ENCODE results near the gene PTGDS. TPM values are rescaled to one million over a fixed set of nuclear protein-coding genes. Genes with fewer than 3 reads are reported as not detected.

PTGDS gene
- total and polyA plus RNA-seq, 2 experiments from 2014 or later: 0.25 TPM; not detected in 1

DNA sequence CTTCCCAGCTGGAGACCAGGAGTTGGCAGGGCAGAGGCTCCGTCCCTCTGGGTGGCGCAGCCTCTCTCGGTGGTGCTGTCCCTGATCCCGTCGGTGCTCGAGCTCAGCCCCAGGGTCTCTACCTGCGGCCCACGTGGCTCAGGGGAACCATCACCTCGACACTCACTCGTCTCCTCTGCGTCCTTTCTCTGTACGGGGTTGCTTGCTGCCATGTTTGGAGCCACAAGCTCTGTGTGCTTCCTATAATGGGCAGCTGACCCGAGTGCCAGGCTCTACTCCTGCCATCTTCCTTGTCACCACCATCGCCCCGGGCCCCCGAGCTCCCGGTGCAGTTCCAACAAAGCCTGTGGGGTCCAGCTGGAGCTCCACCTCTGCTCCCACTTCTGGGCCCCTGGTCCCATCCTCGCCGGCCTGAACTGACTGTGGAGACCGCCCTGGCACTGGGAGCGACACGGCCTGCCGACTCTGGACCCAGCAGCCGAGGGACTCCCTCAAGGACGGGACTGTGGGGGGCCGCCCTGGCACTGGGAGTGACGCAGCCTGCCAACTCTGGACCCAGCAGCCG, 37.8 kb upstream of the PTGDS start:
- Histone ChIP-seq H3K4me1 (ENCODE audit: insufficient read depth) (no peaks in the 10 kb centered on the region), H2AFZ (no peak overlapping the region), H3K27ac (no peak overlapping the region), H3K9me3 (ENCODE audit: low read depth) (no peaks in the 10 kb centered on the region), H3K9me2 (ENCODE audit: insufficient read depth) (no peaks in the 10 kb centered on the region), H3K27me3 (replicated peaks; ENCODE audit: insufficient read depth) (no peaks in the 10 kb centered on the region), H3K9ac (no peak overlapping the region), H4K20me1 (ENCODE audit: insufficient read depth) (no peaks in the 10 kb centered on the region), H3K36me3 (ENCODE audit: low read depth) (peaks cover 16% of the 10 kb centered on the region; the same call in 1 of the 2 replicates), H3K4me3 (no peak overlapping the region), H3K79me2 (ENCODE audit: insufficient read depth) (peaks cover 30% of the 10 kb centered on the region), H3K4me2 (ENCODE audit: unreplicated experiment) (no peak overlapping the region), H3F3A (ENCODE audit: insufficient read depth) (peaks cover 16% of the 10 kb centered on the region; the same call in 1 of the 2 replicates)
- no peak for TF ChIP-seq EZH2phosphoT487 (IDR thresholded peaks at IDR 0.05; ENCODE audit: insufficient read depth, low read depth)
- no peak for TF ChIP-seq EZH2 (IDR thresholded peaks at IDR 0.05; ENCODE audit: insufficient read depth, poor library complexity, severe bottlenecking)
- WGBS, 2 experiments (ENCODE audit: low coverage in 1 of 2, low lambda C conversion rate in 2 of 2, missing lambda C conversion rate in 2 of 2): 86 to 89% methylated on average over 21 to 28 of the region's 28 CpGs
- in situ Hi-C loops (cut with MboI): no loop called here
- DNase-seq: no peak

DNA sequence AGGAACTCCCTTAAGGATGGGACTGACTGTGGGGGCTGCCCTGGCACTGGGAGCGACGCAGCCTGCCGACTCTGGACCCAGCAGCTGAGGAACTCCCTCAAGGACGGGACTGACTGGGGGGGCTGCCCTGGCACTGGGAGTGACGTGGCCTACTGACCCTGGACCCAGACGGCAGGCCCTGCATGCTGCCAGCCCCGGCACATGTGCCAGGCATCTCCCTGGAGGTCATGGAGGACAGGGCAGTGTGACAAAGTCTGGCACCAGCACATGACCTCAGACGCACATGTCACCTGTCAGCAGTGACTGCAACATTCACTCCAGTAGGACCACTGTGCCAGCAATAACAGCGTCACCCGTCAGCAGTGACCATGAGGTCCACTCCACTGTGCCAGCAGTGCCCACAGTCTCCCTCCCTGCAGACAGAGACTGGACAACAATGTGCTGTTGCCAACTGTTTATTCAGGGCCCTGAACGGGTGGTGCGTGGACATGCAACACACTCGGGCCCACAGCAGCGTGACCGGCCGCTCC, 37.2 kb upstream of the PTGDS start:
- DNase-seq: no peak
- TF ChIP-seq EZH2 (IDR thresholded peaks at IDR 0.05; ENCODE audit: insufficient read depth, poor library complexity, severe bottlenecking) (no peak), EZH2phosphoT487 (IDR thresholded peaks at IDR 0.05; ENCODE audit: insufficient read depth, low read depth) (no peak)
- no peak overlapping the region for H2AFZ ChIP-seq
- no peaks in the 10 kb centered on the region for H3K4me1 ChIP-seq (ENCODE audit: insufficient read depth)
- H3K4me2 ChIP-seq (ENCODE audit: unreplicated experiment): no peak overlapping the region
- peaks cover 30% of the 10 kb centered on the region for H3K79me2 ChIP-seq (ENCODE audit: insufficient read depth)
- H3K9me2 ChIP-seq (ENCODE audit: insufficient read depth): no peaks in the 10 kb centered on the region
- no peak overlapping the region for H3K4me3 ChIP-seq
- H3K36me3 ChIP-seq (ENCODE audit: low read depth): peaks cover 16% of the 10 kb centered on the region; the same call in 1 of the 2 replicates
- no peaks in the 10 kb centered on the region for H4K20me1 ChIP-seq (ENCODE audit: insufficient read depth)
- peaks cover 16% of the 10 kb centered on the region; the same call in 1 of the 2 replicates for H3F3A ChIP-seq (ENCODE audit: insufficient read depth)
- no peaks in the 10 kb centered on the region for H3K9me3 ChIP-seq (ENCODE audit: low read depth)
- no peak overlapping the region for H3K27ac ChIP-seq
- H3K9ac ChIP-seq: no peak overlapping the region
- in situ Hi-C loops (cut with MboI): no loop called here
- H3K27me3 ChIP-seq (replicated peaks; ENCODE audit: insufficient read depth): no peaks in the 10 kb centered on the region
- 81 to 83% methylated on average over 15 to 16 of the region's 16 CpGs for WGBS, 2 experiments (ENCODE audit: low coverage in 1 of 2, low lambda C conversion rate in 2 of 2, missing lambda C conversion rate in 2 of 2)

DNA sequence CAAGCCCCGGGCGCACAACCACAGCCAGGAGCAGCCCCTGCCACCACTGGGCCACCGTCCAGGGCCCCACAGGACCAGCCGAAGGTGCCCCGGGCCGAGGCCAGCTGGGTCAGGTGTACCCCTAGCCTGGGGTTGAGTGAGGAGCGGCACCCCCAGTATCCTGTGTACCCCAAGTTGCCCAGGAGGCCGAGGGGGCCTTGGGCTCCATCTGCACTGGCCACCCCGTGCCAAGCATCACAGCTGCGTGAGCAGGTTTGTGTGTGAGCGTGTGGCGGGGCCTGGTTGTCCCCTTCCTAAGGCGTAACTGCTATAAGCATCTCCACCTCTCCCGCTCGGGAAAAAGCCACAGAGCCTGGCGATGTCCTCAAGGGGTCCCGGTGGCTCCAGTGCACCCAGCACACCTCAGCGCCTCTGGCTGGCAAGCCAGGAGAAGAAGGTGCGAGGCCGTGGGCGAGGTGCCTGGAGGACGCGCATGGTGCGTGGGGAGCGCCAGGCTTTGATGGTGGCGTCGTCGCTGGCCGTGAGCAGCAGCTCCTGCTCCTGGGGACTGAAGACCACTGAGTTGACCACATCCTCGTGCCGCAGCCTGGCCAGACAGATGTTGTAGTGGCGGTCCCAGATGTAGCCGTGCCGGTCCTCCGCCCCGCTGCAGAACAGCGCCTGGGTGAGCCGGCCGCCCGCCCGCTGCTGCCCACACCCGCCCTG, 36.6 kb upstream of the PTGDS start:
- Histone ChIP-seq H2AFZ (no peak overlapping the region), H3K9me3 (ENCODE audit: low read depth) (no peaks in the 10 kb centered on the region), H3K9me2 (ENCODE audit: insufficient read depth) (no peaks in the 10 kb centered on the region), H3K4me1 (ENCODE audit: insufficient read depth) (no peaks in the 10 kb centered on the region), H3K36me3 (ENCODE audit: low read depth) (peaks cover 16% of the 10 kb centered on the region; the same call in 1 of the 2 replicates), H3K79me2 (ENCODE audit: insufficient read depth) (peaks cover 30% of the 10 kb centered on the region), H3K4me3 (no peak overlapping the region), H3K4me2 (ENCODE audit: unreplicated experiment) (no peak overlapping the region), H3K27ac (no peak overlapping the region), H3F3A (ENCODE audit: insufficient read depth) (peaks cover 16% of the 10 kb centered on the region; the same call in 1 of the 2 replicates), H3K9ac (no peak overlapping the region), H3K27me3 (replicated peaks; ENCODE audit: insufficient read depth) (no peaks in the 10 kb centered on the region), H4K20me1 (ENCODE audit: insufficient read depth) (no peaks in the 10 kb centered on the region)
- 92 to 94% methylated on average over 30 to 42 of the region's 42 CpGs for WGBS, 2 experiments (ENCODE audit: low coverage in 1 of 2, low lambda C conversion rate in 2 of 2, missing lambda C conversion rate in 2 of 2)
- TF ChIP-seq EZH2phosphoT487 (IDR thresholded peaks at IDR 0.05; ENCODE audit: insufficient read depth, low read depth) (no peak), EZH2 (IDR thresholded peaks at IDR 0.05; ENCODE audit: insufficient read depth, poor library complexity, severe bottlenecking) (no peak)
- in situ Hi-C loops (cut with MboI): no loop called here
- no peak for DNase-seq

DNA sequence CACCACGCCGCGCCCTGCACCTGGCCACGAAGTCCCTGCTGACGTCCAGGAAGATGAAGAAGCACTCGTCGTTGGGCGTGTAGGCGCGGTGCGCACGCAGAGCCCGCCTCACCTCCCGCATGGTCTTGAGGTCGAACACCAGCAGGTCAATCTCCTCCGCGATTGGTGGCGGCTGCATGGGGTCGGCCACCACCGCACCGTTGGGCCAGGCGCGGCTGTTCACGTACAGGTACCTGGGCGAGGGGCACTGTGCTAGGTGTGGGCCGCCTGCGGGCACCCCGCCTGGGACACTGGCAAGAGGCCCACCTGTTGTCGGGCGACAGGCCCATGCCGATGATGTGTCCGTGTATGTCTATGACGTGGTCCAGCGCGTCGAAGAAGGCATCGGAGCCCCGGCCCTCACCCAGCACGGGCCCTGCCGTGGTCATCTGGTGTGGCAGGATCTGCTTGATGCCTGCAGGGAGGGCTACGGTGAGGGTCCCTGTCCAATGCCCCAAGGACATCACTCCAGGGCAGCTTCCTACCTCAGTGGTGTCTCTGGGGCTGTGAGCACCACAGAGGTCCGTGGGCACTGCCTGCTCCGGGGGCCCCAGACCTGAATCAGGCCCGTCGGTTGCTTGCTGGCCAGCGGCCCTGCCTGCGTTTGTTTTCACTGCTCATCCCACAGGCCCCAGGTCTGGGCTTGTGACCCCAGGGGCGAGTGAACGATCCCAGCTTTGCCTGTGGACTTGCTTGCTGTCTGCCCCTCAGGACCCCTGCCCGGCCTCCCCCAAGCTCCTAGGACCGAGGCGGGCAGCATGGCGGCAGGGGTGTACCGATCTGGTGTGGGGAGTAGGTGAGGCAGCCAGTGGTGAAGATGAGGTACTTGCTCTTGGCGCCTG, 35.8 kb upstream of the PTGDS start:
- no peaks in the 10 kb centered on the region for H4K20me1 ChIP-seq (ENCODE audit: insufficient read depth)
- H3K27me3 ChIP-seq (replicated peaks; ENCODE audit: insufficient read depth): no peaks in the 10 kb centered on the region
- DNase-seq: no peak
- H3K9ac ChIP-seq: no peak overlapping the region
- peaks cover 16% of the 10 kb centered on the region; the same call in 1 of the 2 replicates for H3K36me3 ChIP-seq (ENCODE audit: low read depth)
- in situ Hi-C loops (cut with MboI): no loop called here
- WGBS, 2 experiments (ENCODE audit: low coverage in 1 of 2, low lambda C conversion rate in 2 of 2, missing lambda C conversion rate in 2 of 2): 95% methylated on average over 55 of the region's 55 CpGs
- H3K27ac ChIP-seq: no peak overlapping the region
- TF ChIP-seq EZH2 (IDR thresholded peaks at IDR 0.05; ENCODE audit: insufficient read depth, poor library complexity, severe bottlenecking) (no peak), EZH2phosphoT487 (IDR thresholded peaks at IDR 0.05; ENCODE audit: insufficient read depth, low read depth) (no peak)
- no peaks in the 10 kb centered on the region for H3K4me1 ChIP-seq (ENCODE audit: insufficient read depth)
- H3K4me3 ChIP-seq: no peak overlapping the region
- H3F3A ChIP-seq (ENCODE audit: insufficient read depth): peaks cover 14% of the 10 kb centered on the region; the same call in 1 of the 2 replicates
- no peaks in the 10 kb centered on the region for H3K9me2 ChIP-seq (ENCODE audit: insufficient read depth)
- H3K79me2 ChIP-seq (ENCODE audit: insufficient read depth): peaks cover 30% of the 10 kb centered on the region
- H3K9me3 ChIP-seq (ENCODE audit: low read depth): no peaks in the 10 kb centered on the region
- no peak overlapping the region for H2AFZ ChIP-seq
- no peak overlapping the region for H3K4me2 ChIP-seq (ENCODE audit: unreplicated experiment)
